Measurements from ENCODE around the gene CFTR. TPM values are rescaled to one million over a fixed set of nuclear protein-coding genes. Genes with fewer than 3 reads are reported as not detected.
A peak's percentile ranks its signal among the peaks of the same experiment; 100 is the strongest.

Gene CFTR
- total RNA-seq, 1 experiment from 2014 or later = 1.2 TPM

GRCh38 chr7:117612637-117613036, 132.8 kb downstream of the CFTR start:
- H3K4me1 Mint-ChIP-seq = peaks cover 0 to 2% of the 10 kb centered on the region in 2 experiments; a peak in 1 of 4 replicates
- Histone ChIP-seq H2BK5ac (ENCODE audit: insufficient read length, low read length) (no peak overlapping the region), H3T11ph (ENCODE audit: low read length) (no peak overlapping the region), H4K91ac (ENCODE audit: insufficient read length, low read depth, low read length) (no peak overlapping the region), H3K4me1 (ENCODE audit: insufficient read depth, low read length) (no peaks in the 10 kb centered on the region), H4K5ac (ENCODE audit: insufficient read length, low read depth, low read length) (no peak overlapping the region), H4K8ac (replicated peaks; ENCODE audit: insufficient read length, low read depth, low read length) (no peak overlapping the region), H3K4me2 (ENCODE audit: insufficient read depth, insufficient read length, low read length) (no peak overlapping the region), H3K23ac (ENCODE audit: insufficient read length, low read depth, low read length) (no peak overlapping the region), H2AFZ (ENCODE audit: low read length) (peak overlapping the region; percentile 68), H3K56ac (ENCODE audit: insufficient read length, low read depth, low read length) (no peak overlapping the region), H4K20me1 (ENCODE audit: control insufficient read depth, insufficient read depth, insufficient read length) (no peaks in the 10 kb centered on the region), H2AK5ac (ENCODE audit: insufficient read length, low read length) (no peak overlapping the region), H2BK15ac (ENCODE audit: low read depth, low read length) (no peak overlapping the region), H3K27ac (ENCODE audit: insufficient read length, low read depth, low read length) (no peak overlapping the region), H3K79me1 (ENCODE audit: insufficient read depth, low read depth, low read length, poor library complexity, severe bottlenecking) (no peaks in the 10 kb centered on the region), H3K4ac (ENCODE audit: low read depth, low read length) (no peak overlapping the region), H3K14ac (ENCODE audit: insufficient read depth, low read length) (no peak overlapping the region), H3K79me2 (ENCODE audit: insufficient read depth, low read length) (no peaks in the 10 kb centered on the region), H2BK20ac (ENCODE audit: low read depth, low read length, poor library complexity, severe bottlenecking) (no peak overlapping the region), H3K9ac (ENCODE audit: extremely low read depth, insufficient read length, low read length) (no peak overlapping the region), H2BK12ac (ENCODE audit: insufficient read length, low read depth, low read length) (no peak overlapping the region), H2BK120ac (ENCODE audit: low read depth, low read length, poor library complexity, severe bottlenecking) (no peak overlapping the region), H3K9me3 (ENCODE audit: control insufficient read depth, low read depth, low read length) (no peaks in the 10 kb centered on the region), H3K27me3 (ENCODE audit: insufficient read depth, low read length) (no peaks in the 10 kb centered on the region), H3K23me2 (ENCODE audit: insufficient read length, low read depth, low read length, poor library complexity, severe bottlenecking) (no peaks in the 10 kb centered on the region), H3K18ac (ENCODE audit: insufficient read length, low read depth, low read length) (no peak overlapping the region)
- WGBS (ENCODE audit: extremely low coverage, insufficient read length, low lambda C conversion rate) = no CpG with 5 or more reads among the region's 3 CpGs
- H3K27ac Mint-ChIP-seq = no peak overlapping the region; a peak in 1 of 7 replicates
- TF ChIP-seq CTCF (conservative IDR thresholded peaks at IDR 0.05) = no peak
- no peak for DNase-seq
- H3K27me3 Mint-ChIP-seq (ENCODE audit: low read depth) = no peaks in the 10 kb centered on the region
- H3K36me3 Mint-ChIP-seq (ENCODE audit: insufficient read depth in 1 of 3, low read depth in 3 of 3) = no peaks in the 10 kb centered on the region
- no peak overlapping the region for H3K4me3 Mint-ChIP-seq
- no peaks in the 10 kb centered on the region for H3K9me3 Mint-ChIP-seq
